GM19452 (cell line): Measurements from ENCODE around the gene TBC1D2B.

Experiments used
- ATAC-seq: cut with Tn5 transposase; IDR thresholded peaks from one replicate; pipeline ENCODE4 v1.9.1; 2021; ENCODE audit not compliant: unreplicated experiment

TBC1D2B gene

DNA sequence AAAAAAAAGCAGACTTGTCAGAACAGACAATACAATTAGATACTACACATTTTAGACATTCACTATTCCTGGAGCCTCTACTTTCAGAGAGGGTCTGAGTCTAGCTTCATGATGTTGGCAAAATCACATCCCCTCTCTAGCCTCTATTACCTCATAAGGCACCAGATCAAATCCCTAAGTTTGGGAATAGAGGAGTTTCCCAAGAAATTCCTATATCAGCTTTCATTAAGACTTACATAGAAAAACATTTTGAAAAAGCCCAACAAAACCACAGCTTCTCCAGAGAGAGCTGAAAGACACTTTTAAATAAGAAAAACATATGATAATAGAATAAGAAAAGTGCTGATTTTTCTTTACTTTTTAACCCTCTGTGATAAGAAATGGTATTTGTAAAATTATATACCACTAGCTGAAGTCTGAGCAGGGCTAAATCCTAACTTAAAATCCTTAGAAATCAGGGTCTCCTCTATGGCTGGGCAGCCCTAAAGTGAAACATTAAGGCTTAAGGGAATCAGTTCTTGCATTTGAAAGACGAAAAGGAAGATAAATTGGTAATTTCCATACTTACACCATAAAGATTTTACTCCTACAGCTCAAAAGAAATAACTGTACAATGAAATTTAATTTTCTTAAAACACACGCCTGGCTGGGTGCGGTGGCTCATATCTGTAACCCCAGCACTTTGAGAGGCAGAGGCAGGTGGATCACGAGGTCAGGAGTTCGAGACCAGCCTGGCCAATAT lies 4.3 kb downstream of the TBC1D2B start:
- no peak for ATAC-seq

DNA sequence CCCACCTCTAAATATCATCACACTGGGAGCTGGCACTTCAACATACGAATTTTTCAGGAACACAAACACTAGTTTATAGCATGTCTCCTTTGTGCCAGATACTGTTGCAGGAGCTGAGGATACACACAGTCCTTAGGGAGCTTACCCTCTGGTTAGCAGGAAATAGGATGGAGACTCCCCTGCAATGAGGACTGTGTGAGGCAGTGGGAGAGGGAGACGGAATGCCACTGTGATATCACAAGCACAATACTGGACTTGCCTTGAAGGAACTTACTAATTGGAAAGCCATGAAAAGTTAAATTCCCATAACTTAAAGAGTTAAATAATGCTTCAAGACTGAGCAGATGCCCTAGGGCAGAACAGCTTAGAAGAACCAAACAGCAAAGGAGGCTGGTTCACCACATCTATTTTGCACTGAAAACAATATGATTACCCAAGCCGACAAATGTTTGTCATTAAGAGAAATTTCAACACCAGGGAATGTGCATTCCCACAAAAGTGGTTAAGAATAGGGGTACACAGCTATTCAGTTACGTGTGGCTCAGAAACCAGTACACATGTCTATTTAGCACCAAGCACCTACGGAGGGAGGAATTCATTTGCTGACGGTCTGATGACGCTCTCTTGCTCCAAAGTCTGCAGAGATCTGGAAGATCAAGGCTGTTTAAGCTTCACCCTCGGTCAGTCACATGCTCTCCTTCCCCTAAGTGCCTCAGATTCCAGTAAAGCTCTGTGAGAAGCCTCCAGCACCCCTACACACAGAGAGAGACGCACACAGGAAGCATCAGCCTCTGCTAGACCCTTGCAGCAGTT lies 5.2 kb downstream of the TBC1D2B start:
- no peak for ATAC-seq

DNA sequence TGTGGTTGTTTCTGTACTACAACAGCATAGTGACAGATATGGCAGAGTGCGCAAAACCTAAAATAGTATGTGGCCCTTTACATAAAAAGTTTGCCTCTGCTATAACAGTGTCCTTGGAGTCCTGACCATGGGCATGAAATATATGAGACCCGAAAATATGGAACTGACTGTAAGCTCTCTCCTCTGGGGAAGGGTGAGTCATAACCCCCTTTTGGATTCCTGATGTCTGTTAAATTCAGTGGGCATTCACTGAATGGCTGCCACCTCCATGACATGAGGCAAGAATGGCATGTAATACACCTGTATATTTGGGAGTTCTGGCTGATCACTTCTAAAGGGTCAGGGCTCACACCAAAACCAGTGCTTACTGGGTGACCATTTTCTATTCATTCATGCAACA lies 6.1 kb downstream of the TBC1D2B start:
- ATAC-seq, result no peak

DNA sequence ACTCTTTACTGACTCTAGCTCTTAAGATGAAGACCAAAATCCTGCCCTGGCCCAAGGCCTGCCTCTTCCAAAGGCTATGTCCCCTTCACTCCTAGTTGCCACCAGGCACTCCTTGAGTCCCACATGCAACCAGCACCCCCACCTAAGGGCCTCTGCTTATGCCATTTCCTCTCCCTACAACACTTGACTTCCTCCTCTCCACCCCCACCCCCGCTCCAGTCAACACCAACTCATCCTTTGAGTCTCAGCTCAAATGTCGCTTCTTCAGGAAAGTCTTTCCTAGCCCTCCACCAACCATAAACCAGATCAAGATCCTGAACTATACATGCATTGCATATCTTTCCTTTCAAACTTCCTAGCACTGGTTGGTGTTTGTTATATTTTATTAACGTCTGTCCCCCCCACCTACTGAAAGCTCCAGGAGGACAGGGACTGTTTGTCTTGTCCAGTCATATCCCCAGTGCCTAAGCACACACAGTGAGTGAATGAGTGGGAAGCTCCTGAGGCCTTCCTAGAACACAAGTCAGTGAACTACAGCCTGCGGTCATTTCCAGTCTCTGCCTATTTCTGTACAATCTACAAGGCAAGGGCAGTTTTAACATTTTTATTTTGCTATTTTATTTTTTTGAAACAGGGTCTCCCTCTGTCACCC lies 7.3 kb downstream of the TBC1D2B start:
- no peak for ATAC-seq

DNA sequence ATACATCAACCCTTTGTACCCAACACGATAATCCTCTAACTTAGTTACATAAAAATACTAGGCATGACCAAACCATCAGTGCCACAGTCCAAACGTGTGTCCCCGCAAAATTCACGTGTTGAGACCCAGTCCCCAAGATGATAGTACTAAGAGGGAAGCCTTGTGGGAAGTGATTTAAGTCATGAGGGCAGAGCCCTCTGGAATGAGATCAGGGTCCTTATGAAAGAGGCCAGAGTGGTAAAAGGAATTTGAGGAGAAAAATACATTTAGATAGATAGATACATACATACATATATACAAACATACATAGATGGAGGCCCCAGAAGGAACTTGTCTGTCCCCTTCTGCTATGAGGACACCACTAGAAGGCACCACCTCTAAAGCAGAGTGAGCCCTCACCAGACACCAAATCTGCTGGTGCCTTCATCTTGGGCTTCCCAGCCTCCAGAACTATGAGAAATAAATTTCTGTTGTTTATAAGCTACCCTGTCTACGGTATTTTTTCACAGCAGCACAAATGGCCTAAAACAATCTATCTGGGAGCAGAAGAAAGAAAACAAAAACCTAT lies 8.0 kb downstream of the TBC1D2B start:
- ATAC-seq, result no peak

DNA sequence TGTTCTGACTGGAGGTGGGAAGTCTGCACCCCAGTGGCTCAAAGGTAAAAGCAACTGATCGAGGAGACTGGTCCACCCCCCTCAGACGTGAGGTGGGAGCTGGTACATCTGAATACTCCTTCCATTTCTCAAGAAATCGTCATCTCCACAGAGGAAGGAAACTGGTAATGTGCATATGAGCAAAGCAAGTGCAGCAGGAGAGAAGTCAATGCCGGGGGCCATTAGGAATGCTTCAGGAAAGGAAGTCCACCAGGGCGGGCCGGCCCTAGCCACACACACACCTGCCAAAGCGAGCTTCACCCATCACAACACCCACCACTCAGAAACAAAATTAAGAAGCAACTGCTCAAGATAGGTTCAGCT lies 8.5 kb downstream of the TBC1D2B start:
- peak; percentile 7 for ATAC-seq

DNA sequence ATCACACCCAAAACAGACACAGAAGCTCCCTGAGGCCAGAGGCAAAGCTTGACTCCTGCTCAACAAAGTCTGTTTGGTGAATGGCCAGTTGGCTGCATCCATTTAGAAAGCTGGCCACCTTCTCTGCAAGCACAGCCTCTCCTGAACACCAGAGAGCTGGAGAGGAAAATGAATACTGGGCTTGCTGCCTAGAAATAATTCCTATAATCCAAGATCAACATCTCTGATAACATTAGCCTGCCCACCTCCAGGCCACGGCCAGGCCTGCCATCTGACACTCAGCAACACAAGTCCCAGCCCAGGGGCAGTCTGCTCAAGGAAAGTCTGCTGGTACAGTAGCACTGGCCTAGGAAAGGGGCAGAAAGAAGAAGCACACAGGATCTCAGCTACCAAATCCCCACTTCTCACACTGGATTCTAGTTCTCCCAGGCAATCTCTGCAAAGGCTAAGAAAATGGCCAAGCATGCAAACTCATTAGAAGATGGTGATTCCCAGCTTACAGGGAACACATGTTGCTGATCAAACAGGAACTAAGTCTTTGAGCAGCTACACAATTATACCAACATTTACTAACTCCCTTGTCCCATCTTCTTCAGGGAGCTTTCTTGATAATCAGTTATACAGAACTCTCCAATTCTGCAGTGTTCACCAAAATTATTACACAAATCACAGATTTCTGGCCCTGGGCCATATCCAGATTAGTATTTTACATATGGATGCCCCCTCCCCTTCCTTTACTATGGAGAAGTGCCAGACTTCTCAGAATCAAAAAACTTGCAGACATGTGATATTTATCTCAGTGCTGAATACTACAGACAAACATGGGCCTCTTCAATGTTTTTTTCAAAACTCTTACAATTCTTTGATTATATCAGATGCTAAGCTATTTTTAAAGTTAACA lies 9.9 kb downstream of the TBC1D2B start:
- no peak for ATAC-seq

DNA sequence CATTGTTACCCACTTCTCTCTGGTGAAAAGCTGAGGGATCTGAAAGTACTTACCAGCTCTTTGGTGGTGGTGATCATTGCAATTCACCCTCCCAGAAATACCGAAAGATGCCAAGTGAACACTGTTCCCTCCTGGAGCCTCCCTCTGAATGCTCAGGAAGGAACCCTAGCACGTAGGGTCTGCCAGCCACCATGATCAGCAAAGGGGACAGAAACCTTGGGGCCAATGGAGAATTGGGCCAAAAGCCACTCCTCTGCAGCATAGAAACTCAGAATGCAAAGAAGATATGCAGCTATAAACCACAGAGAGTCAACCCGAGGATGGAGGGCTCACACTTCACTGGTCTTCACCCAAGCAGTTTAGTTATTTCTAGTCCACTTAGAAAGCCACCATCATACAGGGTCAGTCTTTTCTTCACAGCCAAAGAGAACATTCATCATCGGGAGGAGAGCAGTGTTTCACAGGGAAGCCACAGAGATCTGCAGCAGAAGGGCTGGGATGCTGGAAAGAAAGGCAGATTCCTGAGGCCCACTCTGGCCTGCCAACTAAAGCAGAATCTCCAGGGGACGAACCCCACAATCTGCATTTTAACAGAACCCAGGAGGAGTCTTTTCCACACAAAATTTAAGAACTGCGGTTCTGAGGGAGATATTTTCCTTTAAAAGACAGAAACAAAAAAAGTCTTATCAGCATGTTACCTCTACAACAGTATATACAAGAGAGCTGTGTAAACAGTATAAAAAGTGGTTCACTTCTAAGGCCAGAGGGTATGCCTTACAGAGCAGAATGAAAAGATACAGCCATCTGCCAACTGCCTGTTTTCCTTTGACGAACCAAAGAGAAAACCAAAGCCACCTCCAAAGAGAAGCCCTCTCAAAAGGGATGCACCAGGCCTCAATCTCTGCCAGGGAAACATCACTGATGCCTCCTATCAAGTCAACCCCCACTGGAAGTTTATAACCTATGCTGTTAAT lies 11.3 kb downstream of the TBC1D2B start:
- peak; percentile 55 for ATAC-seq

DNA sequence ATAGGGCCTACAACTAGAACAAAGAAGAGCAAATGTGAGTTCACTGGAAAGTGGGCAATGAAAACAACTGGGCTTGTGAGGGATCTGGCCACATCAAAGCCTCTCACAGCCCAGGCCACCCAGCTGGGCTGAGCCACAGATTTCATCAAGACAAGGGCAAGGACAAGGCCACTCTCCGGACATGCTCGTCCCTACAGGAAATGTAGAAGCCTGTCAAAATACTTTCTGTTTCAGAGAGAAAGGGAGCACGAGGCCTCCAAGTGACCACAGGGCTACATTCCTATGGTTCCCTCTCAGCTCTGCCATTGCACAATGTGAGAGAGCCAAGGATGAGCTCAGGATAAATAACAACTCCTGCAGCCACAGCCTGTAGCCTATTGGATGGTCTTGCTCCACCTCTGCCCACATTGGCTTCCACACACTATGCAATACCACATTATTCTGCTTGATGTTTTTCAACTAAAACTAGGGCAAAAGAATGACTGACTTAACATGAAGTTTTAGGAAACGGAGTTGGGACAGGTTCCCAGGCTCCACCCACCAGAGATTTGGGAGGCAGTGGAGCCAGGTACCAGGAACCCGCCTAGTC lies 12.1 kb downstream of the TBC1D2B start:
- no peak for ATAC-seq

DNA sequence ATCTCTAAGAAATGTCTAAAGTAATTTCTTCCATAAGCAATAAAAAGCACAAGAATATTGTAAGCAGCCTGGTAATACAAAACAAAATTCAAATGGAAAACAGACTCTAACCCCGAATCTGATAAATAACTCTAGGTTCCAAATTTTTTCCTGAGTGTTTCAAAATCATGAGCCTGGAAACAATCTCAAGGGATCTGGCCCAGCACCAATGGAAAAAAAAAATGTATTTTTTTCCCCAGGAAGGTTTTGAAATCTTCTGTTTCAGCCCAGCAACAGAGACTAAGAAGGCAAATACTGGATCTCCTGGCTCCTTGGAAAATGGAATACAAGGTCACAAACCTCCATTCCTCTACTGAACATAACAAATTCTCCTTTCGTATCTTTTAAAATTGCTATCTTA lies 13.0 kb downstream of the TBC1D2B start:
- no peak for ATAC-seq

DNA sequence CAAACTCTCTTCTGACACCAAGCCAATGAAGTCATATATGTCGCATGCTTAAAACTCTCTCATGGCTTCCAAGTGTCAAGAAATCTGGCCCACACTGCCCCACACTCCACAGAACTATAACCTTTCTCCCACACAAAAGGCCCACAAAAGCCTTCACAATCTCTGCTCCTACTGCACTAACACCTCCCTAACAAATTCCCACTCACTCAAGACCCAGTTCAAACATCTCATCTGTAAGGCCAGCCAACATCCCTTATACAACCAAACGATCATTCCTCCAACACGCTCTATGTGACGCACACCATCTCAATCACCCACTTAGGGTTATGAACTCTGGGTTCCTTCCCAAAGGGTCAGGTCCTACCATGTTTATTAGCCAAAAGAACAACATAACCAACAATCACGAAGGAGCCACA lies 13.5 kb downstream of the TBC1D2B start:
- no peak for ATAC-seq

DNA sequence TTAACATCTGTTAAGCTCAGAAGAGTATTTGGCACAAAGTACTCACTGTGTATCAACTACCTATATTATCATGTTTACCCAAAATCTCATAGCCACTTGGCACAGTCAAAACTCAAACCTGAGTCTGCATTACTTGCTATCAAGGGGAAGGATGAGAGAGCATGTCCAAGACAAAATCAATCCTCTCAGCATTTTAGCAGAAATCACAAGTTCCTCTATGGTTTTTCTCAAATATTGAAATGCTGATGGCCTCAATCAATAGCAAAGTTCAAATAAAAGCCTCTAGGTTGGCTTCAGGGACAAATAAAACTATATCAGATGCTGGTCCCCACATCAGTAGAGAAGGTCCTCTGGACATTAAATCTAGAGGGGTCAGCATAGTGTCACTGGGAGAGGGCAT lies 14.3 kb downstream of the TBC1D2B start:
- no peak for ATAC-seq

DNA sequence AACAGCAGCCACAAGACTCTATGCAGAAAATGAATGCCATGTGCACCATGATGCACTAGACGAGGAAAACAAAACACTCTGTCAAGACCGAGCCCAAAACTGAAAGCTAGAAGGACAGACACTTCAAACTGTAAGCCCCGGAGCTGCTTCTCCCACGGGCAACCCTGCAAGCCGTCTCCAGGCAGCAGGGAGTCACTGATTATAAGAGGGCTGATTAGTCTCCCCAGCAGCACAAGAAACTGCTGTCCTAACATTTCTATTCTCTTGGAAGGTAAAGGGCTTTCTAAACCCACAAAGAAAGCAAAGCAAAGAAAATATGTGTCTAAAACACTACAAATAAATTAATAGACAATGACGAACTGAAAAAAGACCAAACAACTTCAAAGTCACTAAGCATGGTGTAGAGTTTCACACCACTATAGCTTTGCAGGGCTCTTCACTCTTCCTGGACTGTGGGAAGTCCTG lies 15.5 kb downstream of the TBC1D2B start:
- no peak for ATAC-seq

DNA sequence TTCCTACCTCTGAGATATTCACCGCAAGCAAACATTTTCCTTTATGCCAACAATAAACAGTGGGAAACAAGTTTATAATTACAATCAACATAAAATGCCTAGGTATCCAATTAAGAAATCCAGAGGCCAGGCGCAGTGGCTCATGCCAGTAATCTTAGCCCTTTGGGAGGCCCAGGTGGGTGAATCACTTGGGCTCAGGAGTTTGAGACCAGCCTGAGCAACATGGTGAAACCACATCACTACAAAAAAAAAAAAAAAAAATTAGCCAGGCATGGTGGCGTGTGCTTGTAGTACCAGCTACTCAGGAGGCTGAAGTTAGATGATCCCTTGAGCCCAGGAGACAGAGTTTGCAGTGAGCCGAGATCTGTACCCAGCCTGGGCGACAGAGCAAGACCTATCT lies 17.3 kb downstream of the TBC1D2B start:
- ATAC-seq, result no peak

DNA sequence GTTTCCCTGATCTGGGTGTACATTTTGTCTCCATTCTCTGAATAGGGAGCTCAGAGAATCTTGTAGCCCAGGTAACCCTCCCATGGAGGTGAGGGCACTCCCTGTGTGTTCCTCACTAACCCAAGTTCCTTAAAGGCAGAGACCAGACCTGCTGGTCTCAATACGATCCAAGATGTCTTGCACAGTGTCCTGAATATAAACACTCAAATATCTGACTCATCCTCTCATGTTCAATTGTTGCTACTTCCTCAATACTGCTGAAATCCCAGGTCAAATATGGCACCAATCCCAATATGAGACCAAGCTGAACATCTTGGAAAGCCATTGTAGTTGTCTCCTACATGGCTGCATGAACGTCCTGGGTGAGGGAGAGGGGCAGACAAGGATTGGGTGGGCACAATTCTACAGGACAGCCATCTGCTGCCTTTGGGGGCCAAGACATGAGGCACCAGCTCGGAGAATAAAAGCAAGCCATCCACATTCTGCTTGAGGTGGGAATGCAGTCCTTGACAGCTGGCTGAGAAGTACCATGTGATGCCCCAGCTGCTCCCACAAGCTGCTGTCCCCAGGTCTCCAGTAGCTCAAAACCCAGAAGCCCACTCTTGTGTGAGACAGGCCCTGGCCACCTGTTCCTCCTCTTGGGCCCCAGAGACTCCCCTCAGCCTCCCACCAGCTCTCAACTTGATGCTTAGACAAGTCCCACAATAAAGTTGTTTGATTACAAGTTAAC lies 18.2 kb downstream of the TBC1D2B start:
- no peak for ATAC-seq

DNA sequence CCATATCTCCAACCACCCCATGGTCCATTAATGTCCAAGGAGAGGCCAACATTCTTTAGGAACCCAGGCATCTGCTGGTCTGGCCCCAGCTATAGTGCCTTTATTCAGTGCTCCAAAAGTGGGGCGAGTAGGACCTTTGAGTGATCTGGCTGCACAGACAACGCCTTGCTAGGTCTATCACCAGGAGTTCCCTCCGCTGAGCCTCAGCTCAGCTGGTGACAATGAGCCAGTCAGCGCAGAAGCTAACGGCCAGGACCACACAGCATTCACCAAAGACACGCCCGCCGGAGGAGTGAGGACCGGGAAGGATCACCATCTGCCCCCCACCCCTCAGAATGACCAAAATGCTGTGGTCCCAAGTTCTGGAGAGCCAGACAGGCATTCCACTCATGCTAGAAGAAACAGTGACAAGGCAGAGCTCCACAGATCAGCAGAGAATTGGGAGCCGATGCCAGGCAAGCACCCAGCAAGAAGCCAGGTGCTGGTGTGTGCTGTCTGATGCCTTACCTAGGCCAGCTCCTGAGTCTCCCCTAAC lies 19.0 kb downstream of the TBC1D2B start:
- ATAC-seq, result no peak

DNA sequence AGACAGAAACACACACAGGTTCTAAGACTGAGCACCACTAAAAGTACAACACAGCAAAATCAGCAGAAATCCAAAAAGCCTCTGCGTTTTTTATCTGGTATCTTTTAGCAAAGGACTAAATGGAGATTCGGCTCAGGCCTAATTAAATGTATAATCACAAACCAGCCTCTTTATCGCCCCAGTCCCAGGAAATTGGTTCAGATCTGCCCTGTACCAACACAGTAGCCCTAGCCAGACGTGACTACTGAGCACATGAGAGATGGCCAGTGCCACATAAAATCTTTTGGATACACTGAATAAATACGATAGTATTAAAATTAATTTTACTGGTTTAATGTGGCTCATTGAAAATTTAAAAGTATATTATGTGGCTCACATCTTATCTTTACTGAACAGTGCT lies 19.7 kb downstream of the TBC1D2B start:
- no peak for ATAC-seq

DNA sequence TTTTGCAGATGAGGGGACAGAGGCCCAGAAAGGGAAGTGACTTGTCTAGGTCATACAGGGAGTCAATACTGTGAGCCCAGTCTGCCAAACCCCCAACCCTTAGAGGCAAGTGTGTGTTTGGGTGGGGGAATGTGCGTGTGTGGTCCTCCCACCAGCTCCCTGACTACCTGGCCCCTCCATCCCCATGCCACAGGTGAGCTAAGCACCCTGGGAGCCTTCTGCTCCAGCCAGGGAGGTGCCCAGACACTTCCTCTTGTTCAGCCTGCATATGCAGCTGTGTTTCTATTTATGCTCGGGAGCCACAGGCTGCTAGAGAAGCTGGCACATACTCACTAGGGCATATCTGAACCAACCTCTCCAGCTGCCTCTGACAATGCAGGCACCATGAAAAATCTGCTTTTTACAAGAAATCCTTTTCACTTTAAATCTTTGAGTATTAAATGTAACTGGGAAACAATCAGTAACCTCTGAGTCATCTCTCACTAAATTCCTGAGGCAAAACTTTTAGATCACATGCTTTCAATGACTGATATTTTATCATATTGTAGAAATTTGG lies 20.7 kb downstream of the TBC1D2B start:
- ATAC-seq, result no peak
